Measurements from ENCODE around the gene ARRB2.

GRCh38 chr17:4734857-4735475 lies 24.5 kb downstream of the ARRB2 start:
- TF ChIP-seq CTCF (IDR thresholded peaks at IDR 0.05) (no peak), POLR2A (IDR thresholded peaks at IDR 0.05) (no peak)

All from esophagus squamous epithelium (tissue), 4 donors.